ENCODE data around the gene EXOSC5.

EXOSC5 gene

GRCh38 chr19:41341669-41342490 is 55.3 kb downstream of the EXOSC5 start:
- Histone ChIP-seq H3K36me3 (ENCODE audit: insufficient read depth, low read length) (peaks cover 63% of the 10 kb centered on the region), H3K9me3 (ENCODE audit: low read length) (no peaks in the 10 kb centered on the region), H3K4me1 (ENCODE audit: insufficient read depth, low read length, severe bottlenecking) (no peaks in the 10 kb centered on the region), H3K4me2 (ENCODE audit: low read length) (no peak overlapping the region), H2AFZ (ENCODE audit: low read length) (no peak overlapping the region), H3K79me2 (ENCODE audit: insufficient read depth, low read length) (no peaks in the 10 kb centered on the region), H3K9me2 (ENCODE audit: low read depth, low read length) (no peaks in the 10 kb centered on the region), H4K20me1 (ENCODE audit: insufficient read depth, low read length) (no peaks in the 10 kb centered on the region), H3F3A (ENCODE audit: insufficient read depth, low read length) (no peaks in the 10 kb centered on the region), H3K27ac (ENCODE audit: low read depth, low read length, poor library complexity, severe bottlenecking) (no peak overlapping the region), H3K27me3 (ENCODE audit: insufficient read depth, low read length) (no peaks in the 10 kb centered on the region), H3K4me3 (ENCODE audit: low read depth, low read length, poor library complexity, severe bottlenecking) (no peak overlapping the region), H3K9ac (ENCODE audit: low read length) (no peak overlapping the region)
- no peak for TF ChIP-seq EZH2 (IDR thresholded peaks at IDR 0.05; ENCODE audit: borderline replicate concordance, low read length)
- TF ChIP-seq, protein P1, sequence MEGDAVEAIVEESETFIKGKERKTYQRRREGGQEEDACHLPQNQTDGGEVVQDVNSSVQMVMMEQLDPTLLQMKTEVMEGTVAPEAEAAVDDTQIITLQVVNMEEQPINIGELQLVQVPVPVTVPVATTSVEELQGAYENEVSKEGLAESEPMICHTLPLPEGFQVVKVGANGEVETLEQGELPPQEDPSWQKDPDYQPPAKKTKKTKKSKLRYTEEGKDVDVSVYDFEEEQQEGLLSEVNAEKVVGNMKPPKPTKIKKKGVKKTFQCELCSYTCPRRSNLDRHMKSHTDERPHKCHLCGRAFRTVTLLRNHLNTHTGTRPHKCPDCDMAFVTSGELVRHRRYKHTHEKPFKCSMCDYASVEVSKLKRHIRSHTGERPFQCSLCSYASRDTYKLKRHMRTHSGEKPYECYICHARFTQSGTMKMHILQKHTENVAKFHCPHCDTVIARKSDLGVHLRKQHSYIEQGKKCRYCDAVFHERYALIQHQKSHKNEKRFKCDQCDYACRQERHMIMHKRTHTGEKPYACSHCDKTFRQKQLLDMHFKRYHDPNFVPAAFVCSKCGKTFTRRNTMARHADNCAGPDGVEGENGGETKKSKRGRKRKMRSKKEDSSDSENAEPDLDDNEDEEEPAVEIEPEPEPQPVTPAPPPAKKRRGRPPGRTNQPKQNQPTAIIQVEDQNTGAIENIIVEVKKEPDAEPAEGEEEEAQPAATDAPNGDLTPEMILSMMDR (IDR thresholded peaks at IDR 0.05; ENCODE audit: low read length) = no peak

GRCh38 chr19:41339936-41340335 is 57.2 kb downstream of the EXOSC5 start:
- H4K20me1 ChIP-seq (ENCODE audit: insufficient read depth, low read length) = no peaks in the 10 kb centered on the region
- peaks cover 62% of the 10 kb centered on the region for H3K36me3 ChIP-seq (ENCODE audit: insufficient read depth, low read length)
- H3K27me3 ChIP-seq (ENCODE audit: insufficient read depth, low read length) = no peaks in the 10 kb centered on the region
- H3K4me3 ChIP-seq (ENCODE audit: low read depth, low read length, poor library complexity, severe bottlenecking) = no peak overlapping the region
- no peak overlapping the region for H3K9ac ChIP-seq (ENCODE audit: low read length)
- TF ChIP-seq, protein P1 (IDR thresholded peaks at IDR 0.05; ENCODE audit: low read length) = no peak
- no peak for TF ChIP-seq EZH2 (IDR thresholded peaks at IDR 0.05; ENCODE audit: borderline replicate concordance, low read length)
- H3F3A ChIP-seq (ENCODE audit: insufficient read depth, low read length) = no peaks in the 10 kb centered on the region
- H2AFZ ChIP-seq (ENCODE audit: low read length) = no peak overlapping the region
- no peaks in the 10 kb centered on the region for H3K9me3 ChIP-seq (ENCODE audit: low read length)
- no peak overlapping the region for H3K27ac ChIP-seq (ENCODE audit: low read depth, low read length, poor library complexity, severe bottlenecking)
- H3K4me1 ChIP-seq (ENCODE audit: insufficient read depth, low read length, severe bottlenecking) = no peaks in the 10 kb centered on the region
- no peaks in the 10 kb centered on the region for H3K79me2 ChIP-seq (ENCODE audit: insufficient read depth, low read length)
- H3K4me2 ChIP-seq (ENCODE audit: low read length) = no peak overlapping the region
- H3K9me2 ChIP-seq (ENCODE audit: low read depth, low read length) = no peaks in the 10 kb centered on the region
